ENCODE results near the gene SEPTIN7. TPM values are rescaled to one million over a fixed set of nuclear protein-coding genes. Genes with fewer than 3 reads are reported as not detected.

The SEPTIN7 gene
- total and polyA plus RNA-seq, 2 experiments from 2014 or later = 368 to 521 TPM

DNA sequence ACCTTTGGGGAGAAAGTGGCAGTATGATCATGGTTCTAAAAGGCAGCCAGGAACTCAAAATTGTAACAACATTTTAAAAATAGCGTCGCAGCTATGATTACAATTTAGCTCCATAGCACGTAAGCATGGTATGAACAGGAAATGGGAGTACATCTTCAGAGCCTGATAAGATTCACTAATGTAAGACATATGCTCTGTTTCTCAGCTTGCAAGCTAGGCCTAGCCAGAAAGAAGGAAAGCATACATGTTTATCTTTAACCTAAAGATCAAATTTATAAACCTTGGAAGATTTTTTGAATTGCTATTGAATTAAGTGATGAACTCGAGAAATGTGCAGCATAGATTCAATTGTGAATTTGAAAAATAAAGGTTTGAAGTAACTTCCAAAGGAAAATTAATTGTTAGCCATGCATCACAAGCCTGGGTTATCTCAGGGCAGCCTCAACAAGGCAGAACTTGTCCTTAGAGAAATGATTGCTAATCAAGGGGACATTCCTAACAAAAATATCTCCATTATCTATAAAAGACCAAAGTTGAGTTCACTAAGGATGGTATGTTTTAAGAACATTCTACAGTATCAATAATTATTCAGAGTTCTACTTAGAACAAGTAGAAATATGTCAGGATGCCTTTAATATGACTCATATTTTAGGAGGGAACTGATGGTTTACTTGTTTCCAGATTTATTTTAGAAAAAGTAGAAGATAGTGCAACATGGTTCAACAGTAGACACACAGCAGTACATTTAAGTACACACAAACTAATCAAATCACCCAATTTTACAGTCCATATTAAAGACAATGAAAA lies 38.8 kb upstream of the SEPTIN7 start:
- 0 out of 2 replicates have a peak, but pooled peaks cover 7% of the 10 kb centered on the region for H3F3A ChIP-seq (ENCODE audit: insufficient read depth)
- no peaks in the 10 kb centered on the region for H3K9me3 ChIP-seq (ENCODE audit: low read depth)
- H3K9me2 ChIP-seq (ENCODE audit: insufficient read depth) = no peaks in the 10 kb centered on the region
- H3K36me3 ChIP-seq (ENCODE audit: low read depth) = no peaks in the 10 kb centered on the region
- WGBS, 2 experiments (ENCODE audit: low coverage in 1 of 2, low lambda C conversion rate in 2 of 2, missing lambda C conversion rate in 2 of 2) = 47 to 61% methylated on average over 4 of the region's 4 CpGs
- H4K20me1 ChIP-seq (ENCODE audit: insufficient read depth) = no peaks in the 10 kb centered on the region
- no peak overlapping the region for H2AFZ ChIP-seq
- no peak overlapping the region for H3K4me3 ChIP-seq
- DNase-seq = peak; percentile 7
- no peaks in the 10 kb centered on the region for H3K79me2 ChIP-seq (ENCODE audit: insufficient read depth)
- TF ChIP-seq EZH2 (IDR thresholded peaks at IDR 0.05; ENCODE audit: insufficient read depth, poor library complexity, severe bottlenecking) = no peak
- no peak for TF ChIP-seq EZH2phosphoT487 (IDR thresholded peaks at IDR 0.05; ENCODE audit: insufficient read depth, low read depth)
- peaks cover 14% of the 10 kb centered on the region for H3K4me1 ChIP-seq (ENCODE audit: insufficient read depth)
- H3K4me2 ChIP-seq (ENCODE audit: unreplicated experiment) = peak overlapping the region; percentile 2
- H3K27me3 ChIP-seq (replicated peaks; ENCODE audit: insufficient read depth) = no peaks in the 10 kb centered on the region
- H3K27ac ChIP-seq = no peak overlapping the region
- in situ Hi-C loops (cut with MboI) = no loop called here
- no peak overlapping the region for H3K9ac ChIP-seq

DNA sequence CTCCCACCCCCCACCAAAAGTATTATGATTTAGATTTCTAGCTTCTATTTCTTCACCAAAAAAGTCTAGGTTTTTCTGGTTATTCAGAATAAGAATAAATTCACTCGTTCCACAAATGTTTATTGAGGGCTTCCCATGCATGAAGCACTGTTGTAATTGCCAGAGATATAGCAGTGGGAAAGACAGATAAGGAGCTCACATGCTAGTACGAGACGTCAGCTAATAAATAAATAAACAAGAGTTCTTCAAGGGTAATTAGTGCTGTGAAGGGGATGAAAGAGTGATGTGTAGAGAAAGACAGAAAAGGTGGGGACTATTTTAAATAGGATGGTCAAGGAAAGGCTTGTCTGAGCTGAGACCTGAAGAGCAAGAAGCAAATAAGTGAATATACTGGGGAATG lies 38.1 kb upstream of the SEPTIN7 start:
- no peaks in the 10 kb centered on the region for H4K20me1 ChIP-seq (ENCODE audit: insufficient read depth)
- DNase-seq = no peak
- peaks cover 14% of the 10 kb centered on the region for H3K4me1 ChIP-seq (ENCODE audit: insufficient read depth)
- no peaks in the 10 kb centered on the region for H3K9me2 ChIP-seq (ENCODE audit: insufficient read depth)
- no peaks in the 10 kb centered on the region for H3K79me2 ChIP-seq (ENCODE audit: insufficient read depth)
- 78 to 79% methylated on average over 3 of the region's 3 CpGs for WGBS, 2 experiments (ENCODE audit: low coverage in 1 of 2, low lambda C conversion rate in 2 of 2, missing lambda C conversion rate in 2 of 2)
- no peaks in the 10 kb centered on the region for H3K9me3 ChIP-seq (ENCODE audit: low read depth)
- no peak overlapping the region for H3K4me3 ChIP-seq
- TF ChIP-seq EZH2phosphoT487 (IDR thresholded peaks at IDR 0.05; ENCODE audit: insufficient read depth, low read depth) (no peak), EZH2 (IDR thresholded peaks at IDR 0.05; ENCODE audit: insufficient read depth, poor library complexity, severe bottlenecking) (no peak)
- no peak overlapping the region for H3K27ac ChIP-seq
- no peak overlapping the region for H2AFZ ChIP-seq
- in situ Hi-C loops (cut with MboI) = no loop called here
- H3F3A ChIP-seq (ENCODE audit: insufficient read depth) = 0 out of 2 replicates have a peak, but pooled peaks cover 7% of the 10 kb centered on the region
- no peak overlapping the region for H3K4me2 ChIP-seq (ENCODE audit: unreplicated experiment)
- H3K9ac ChIP-seq = no peak overlapping the region
- H3K36me3 ChIP-seq (ENCODE audit: low read depth) = no peaks in the 10 kb centered on the region
- no peaks in the 10 kb centered on the region for H3K27me3 ChIP-seq (replicated peaks; ENCODE audit: insufficient read depth)

DNA sequence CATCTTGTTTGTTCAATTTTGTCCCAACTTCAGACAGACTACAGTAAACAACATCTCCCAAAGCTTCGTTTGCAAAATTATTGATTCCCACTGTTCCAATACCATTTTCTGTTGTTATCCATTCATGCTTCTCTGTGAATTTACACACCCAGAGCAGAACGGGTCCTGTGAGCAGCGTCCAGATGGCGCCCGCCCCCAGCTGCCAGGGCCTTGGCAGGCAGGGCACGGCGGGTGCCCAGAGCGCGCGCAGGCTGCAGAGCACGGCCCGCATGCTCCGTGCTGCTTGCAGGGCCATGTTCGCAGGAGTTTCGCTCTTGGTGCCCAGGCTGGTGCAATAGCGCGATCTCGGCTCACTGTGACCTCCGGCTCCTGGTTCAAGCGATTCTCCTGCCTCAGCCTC lies 32.5 kb upstream of the SEPTIN7 start:
- Histone ChIP-seq H3K9me3 (ENCODE audit: low read depth) (no peaks in the 10 kb centered on the region), H3F3A (ENCODE audit: insufficient read depth) (no peaks in the 10 kb centered on the region), H3K79me2 (ENCODE audit: insufficient read depth) (no peaks in the 10 kb centered on the region), H3K4me1 (ENCODE audit: insufficient read depth) (no peaks in the 10 kb centered on the region), H3K4me2 (ENCODE audit: unreplicated experiment) (no peak overlapping the region), H3K9ac (no peak overlapping the region), H4K20me1 (ENCODE audit: insufficient read depth) (no peaks in the 10 kb centered on the region), H3K4me3 (no peak overlapping the region), H3K36me3 (ENCODE audit: low read depth) (no peaks in the 10 kb centered on the region), H3K9me2 (ENCODE audit: insufficient read depth) (no peaks in the 10 kb centered on the region), H2AFZ (no peak overlapping the region), H3K27me3 (replicated peaks; ENCODE audit: insufficient read depth) (no peaks in the 10 kb centered on the region), H3K27ac (no peak overlapping the region)
- in situ Hi-C loops (cut with MboI) = no loop called here
- no peak for DNase-seq
- WGBS, 2 experiments (ENCODE audit: low coverage in 1 of 2, low lambda C conversion rate in 2 of 2, missing lambda C conversion rate in 2 of 2) = 92% methylated on average over 20 of the region's 20 CpGs
- TF ChIP-seq EZH2 (IDR thresholded peaks at IDR 0.05; ENCODE audit: insufficient read depth, poor library complexity, severe bottlenecking) (no peak), EZH2phosphoT487 (IDR thresholded peaks at IDR 0.05; ENCODE audit: insufficient read depth, low read depth) (no peak)

DNA sequence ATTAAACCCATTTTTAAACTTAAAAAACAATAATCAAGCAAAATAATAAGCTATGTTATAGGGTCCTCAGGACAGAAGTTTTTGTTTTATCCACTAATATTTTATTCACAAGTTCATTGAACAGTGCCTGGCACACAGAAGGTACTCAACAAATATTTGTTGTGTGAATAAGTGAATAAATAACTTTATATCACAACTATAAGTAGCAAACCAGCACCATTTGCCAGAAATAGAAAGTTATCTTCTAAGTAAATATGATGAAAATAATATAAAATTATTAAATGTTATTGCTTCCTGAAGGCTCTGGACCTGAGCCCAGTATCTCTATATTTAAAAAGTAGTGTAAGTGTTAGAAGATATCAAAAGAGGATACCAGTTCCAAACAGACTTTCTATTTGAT lies 29.1 kb upstream of the SEPTIN7 start:
- no peak overlapping the region for H3K27ac ChIP-seq
- no peaks in the 10 kb centered on the region for H3K79me2 ChIP-seq (ENCODE audit: insufficient read depth)
- H3K9me2 ChIP-seq (ENCODE audit: insufficient read depth) = no peaks in the 10 kb centered on the region
- no peak for DNase-seq
- no peak overlapping the region for H3K9ac ChIP-seq
- TF ChIP-seq EZH2phosphoT487 (IDR thresholded peaks at IDR 0.05; ENCODE audit: insufficient read depth, low read depth) (no peak), EZH2 (IDR thresholded peaks at IDR 0.05; ENCODE audit: insufficient read depth, poor library complexity, severe bottlenecking) (no peak)
- H2AFZ ChIP-seq = no peak overlapping the region
- no peaks in the 10 kb centered on the region for H3K36me3 ChIP-seq (ENCODE audit: low read depth)
- in situ Hi-C loops (cut with MboI) = no loop called here
- no peaks in the 10 kb centered on the region for H3K9me3 ChIP-seq (ENCODE audit: low read depth)
- no peaks in the 10 kb centered on the region for H3K27me3 ChIP-seq (replicated peaks; ENCODE audit: insufficient read depth)
- no peak overlapping the region for H3K4me2 ChIP-seq (ENCODE audit: unreplicated experiment)
- no peak overlapping the region for H3K4me3 ChIP-seq
- H3K4me1 ChIP-seq (ENCODE audit: insufficient read depth) = no peaks in the 10 kb centered on the region
- H4K20me1 ChIP-seq (ENCODE audit: insufficient read depth) = no peaks in the 10 kb centered on the region
- H3F3A ChIP-seq (ENCODE audit: insufficient read depth) = no peaks in the 10 kb centered on the region

Measured in GM23248 (cell line).